OCI-LY7 (cell line): ENCODE measurements around the gene WIPF3. TPM values are rescaled to one million over a fixed set of nuclear protein-coding genes. Genes with fewer than 3 reads are reported as not detected.

ENCODE experiments used
- BruUV-seq: library from RNA; stranded (reverse); fragments of 400-500 nt; replicated peaks from 2 replicates; lab custom pipeline; 2021; lab: Mats Ljungman, UMichigan
- CTCF ChIA-PET: fragments of 300-600 bp; sonication (Branson Sonifier 250); formaldehyde crosslinking; loops from one replicate; lab custom pipeline; 2022; ENCODE audit warnings: antibody characterized with exemption; ENCODE audit not compliant: unreplicated experiment; lab: Charles Lee
- POLR2A ChIA-PET: fragments of 300-600 bp; sonication (Branson Sonifier 250); formaldehyde crosslinking; loops from one replicate; lab custom pipeline; 2022; ENCODE audit warnings: antibody characterized with exemption; lab: Charles Lee
- DNase-seq: peaks from one replicate; pipeline ENCODE4 v3.0.0-alpha.2; 2015; ENCODE audit warnings: low spot score
- H2AFZ ChIP-seq: fragments of 200-600 bp; sonication (generic), shearing (Covaris generic); 2 replicates; pipeline ENCODE4 v1.6.1; 2014; ENCODE audit warnings: mild to moderate bottlenecking, antibody characterized with exemption, low read length, moderate library complexity
- H3K27ac ChIP-seq: fragments of 200-600 bp; sonication (generic); 2 replicates; pipeline ENCODE4 v1.5.1; 2014; ENCODE audit warnings: mixed run types, low read depth, mild to moderate bottlenecking, moderate library complexity, low read length, inconsistent platforms; ENCODE audit not compliant: poor library complexity, severe bottlenecking
- H3K36me3 ChIP-seq: fragments of 200-600 bp; sonication (generic); 2 replicates; pipeline ENCODE4 v1.6.1; 2014; ENCODE audit warnings: mild to moderate bottlenecking, antibody characterized with exemption, low read length, moderate library complexity, mixed read lengths; ENCODE audit not compliant: insufficient read depth
- H3K4me1 ChIP-seq: fragments of 200-600 bp; sonication (generic); 2 replicates; pipeline ENCODE4 v1.5.1; 2014; ENCODE audit warnings: mild to moderate bottlenecking, low read length; ENCODE audit not compliant: insufficient read depth, poor library complexity, severe bottlenecking
- H3K4me2 ChIP-seq: fragments of 200-600 bp; sonication (generic); 2 replicates; pipeline ENCODE4 v1.6.1; 2014; ENCODE audit warnings: mild to moderate bottlenecking, low read length
- H3K4me3 ChIP-seq: fragments of 200-600 bp; sonication (generic); 2 replicates; pipeline ENCODE4 v1.5.1; 2014; ENCODE audit warnings: mild to moderate bottlenecking, low read depth, low read length; ENCODE audit not compliant: poor library complexity, severe bottlenecking
- H3K79me2 ChIP-seq: fragments of 200-600 bp; sonication (generic); 2 replicates; pipeline ENCODE4 v1.6.1; 2016; ENCODE audit warnings: low read depth, mild to moderate bottlenecking, low read length, moderate library complexity, mixed read lengths; ENCODE audit not compliant: insufficient read depth
- H3K9me2 ChIP-seq: fragments of 200-600 bp; sonication (generic); 2 replicates; pipeline ENCODE4 v1.6.1; 2016; ENCODE audit warnings: mild to moderate bottlenecking, low read length, mixed read lengths; ENCODE audit not compliant: insufficient read depth
- H3K9me3 ChIP-seq: fragments of 200-600 bp; sonication (generic); 2 replicates; pipeline ENCODE4 v1.6.1; 2014; ENCODE audit warnings: mild to moderate bottlenecking, mixed run types, low read length, mixed read lengths
- H4K20me1 ChIP-seq: fragments of 200-600 bp; sonication (generic); 2 replicates; pipeline ENCODE4 v1.6.1; 2014; ENCODE audit warnings: mild to moderate bottlenecking, antibody characterized with exemption, low read length, moderate library complexity, mixed read lengths; ENCODE audit not compliant: insufficient read depth
- CTCF ChIP-seq: fragments of 200-600 bp; sonication (generic); conservative IDR thresholded peaks from 2 replicates; pipeline ENCODE4 v1.5.1; 2014; ENCODE audit warnings: mild to moderate bottlenecking, antibody characterized with exemption, low read length, moderate library complexity, mixed read lengths
- EZH2phosphoT487 ChIP-seq: fragments of 200-600 bp; sonication (generic); IDR thresholded peaks from 2 replicates; pipeline ENCODE4 v1.6.1; 2018; ENCODE audit warnings: low read depth, borderline replicate concordance, mild to moderate bottlenecking, mixed run types, antibody characterized with exemption, low read length, moderate library complexity, mixed read lengths
- intact Hi-C: fragments of 100-400 bp; cut with micrococcal nuclease; formaldehyde crosslinking; loops from one replicate; pipeline ENCODE4 v1.10.0; 2022; ENCODE audit not compliant: unreplicated experiment
- total RNA-seq, 2 experiments: library from RNA; depleted of rRNA in 1 of 2; stranded (reverse); fragments of >200 nt in 1 of 2; shearing (Covaris generic) in 1 of 2; gene quantifications; 2 replicates each; pipeline ENCODE4 v1.2.3, GENCODE V29; 2014 to 2022

Gene WIPF3
- total RNA-seq, 2 experiments from 2014 or later = not detected

- H3K9me2 ChIP-seq = no peaks in the 10 kb centered on the region
Measured at GRCh38 chr7:29894256-29894655, 87.9 kb downstream of the WIPF3 start.

GRCh38 chr7:29895559-29895958, 89.3 kb downstream of the WIPF3 start:
- CTCF ChIA-PET = no interaction called here

More at GRCh38 chr7:29894256-29894655, 87.9 kb downstream of the WIPF3 start:
- TF ChIP-seq CTCF = no peak
- no peak for TF ChIP-seq EZH2phosphoT487
- no peaks in the 10 kb centered on the region for H3K9me3 ChIP-seq
- DNase-seq = no peak
- no peak overlapping the region for H2AFZ ChIP-seq
- no peaks in the 10 kb centered on the region for H4K20me1 ChIP-seq
- H3K4me2 ChIP-seq = no peak overlapping the region
- H3K27ac ChIP-seq = no peak overlapping the region
- H3K36me3 ChIP-seq = no peaks in the 10 kb centered on the region
- H3K4me1 ChIP-seq = no peaks in the 10 kb centered on the region
- no peak overlapping the region for H3K4me3 ChIP-seq
- no TSS peak for BruUV-seq
- H3K79me2 ChIP-seq = no peaks in the 10 kb centered on the region
- ChIA-PET CTCF (interaction anchor here (0.6 kb wide), 1 partner anchor 476 kb away, joined by 3 read pairs; no protein-coding TSS in a partner anchor), POLR2A (interaction anchor here (0.7 kb wide), 1 partner anchor 180 kb away, joined by 3 read pairs; no protein-coding TSS in a partner anchor)
- intact Hi-C loops = no loop called here

More at GRCh38 chr7:29895559-29895958, 89.3 kb downstream of the WIPF3 start:
- TF ChIP-seq EZH2phosphoT487 = no peak
- no peak for TF ChIP-seq CTCF
- no peak for DNase-seq
- H3K27ac ChIP-seq = no peak overlapping the region
- H3K4me1 ChIP-seq = no peaks in the 10 kb centered on the region
- POLR2A ChIA-PET = no interaction called here
- no peaks in the 10 kb centered on the region for H3K9me3 ChIP-seq
- H2AFZ ChIP-seq = no peak overlapping the region
- H3K9me2 ChIP-seq = no peaks in the 10 kb centered on the region
- no peaks in the 10 kb centered on the region for H3K79me2 ChIP-seq
- no peak overlapping the region for H3K4me3 ChIP-seq
- no TSS peak for BruUV-seq
- intact Hi-C loops = no loop called here
- no peaks in the 10 kb centered on the region for H3K36me3 ChIP-seq
- no peaks in the 10 kb centered on the region for H4K20me1 ChIP-seq
- no peak overlapping the region for H3K4me2 ChIP-seq
